ENCODE results near the gene ADCK2. TPM values are rescaled to one million over a fixed set of nuclear protein-coding genes. Genes with fewer than 3 reads are reported as not detected.
A peak's percentile ranks its signal among the peaks of the same experiment; 100 is the strongest.
"Not testable (repeated sequence)": the region's sequence is repeated elsewhere in the genome, so short reads cannot be mapped to it uniquely, and the experiment has no call there.

Gene ADCK2, protein sequence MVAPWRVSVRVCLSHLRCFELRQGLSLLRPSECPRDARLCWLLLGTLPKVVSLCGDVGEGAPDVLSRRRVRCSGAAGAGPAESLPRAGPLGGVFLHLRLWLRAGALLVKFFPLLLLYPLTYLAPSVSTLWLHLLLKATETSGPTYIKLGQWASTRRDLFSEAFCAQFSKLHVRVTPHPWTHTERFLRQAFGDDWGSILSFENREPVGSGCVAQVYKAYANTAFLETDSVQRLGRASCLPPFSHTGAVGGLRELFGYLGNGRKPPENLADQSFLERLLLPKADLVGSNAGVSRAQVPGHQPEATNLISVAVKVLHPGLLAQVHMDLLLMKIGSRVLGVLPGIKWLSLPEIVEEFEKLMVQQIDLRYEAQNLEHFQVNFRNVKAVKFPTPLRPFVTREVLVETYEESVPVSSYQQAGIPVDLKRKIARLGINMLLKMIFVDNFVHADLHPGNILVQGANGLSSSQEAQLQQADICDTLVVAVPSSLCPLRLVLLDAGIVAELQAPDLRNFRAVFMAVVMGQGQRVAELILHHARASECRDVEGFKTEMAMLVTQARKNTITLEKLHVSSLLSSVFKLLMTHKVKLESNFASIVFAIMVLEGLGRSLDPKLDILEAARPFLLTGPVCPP
- 10 to 100 TPM; 16.3 to 23.3 (median 20.2) TPM for total RNA-seq
- total RNA-seq (2013), result 23.7 TPM
- 15.2 to 39.6 (median 27.2) reads per million in 29 experiments for total RNA-seq

DNA sequence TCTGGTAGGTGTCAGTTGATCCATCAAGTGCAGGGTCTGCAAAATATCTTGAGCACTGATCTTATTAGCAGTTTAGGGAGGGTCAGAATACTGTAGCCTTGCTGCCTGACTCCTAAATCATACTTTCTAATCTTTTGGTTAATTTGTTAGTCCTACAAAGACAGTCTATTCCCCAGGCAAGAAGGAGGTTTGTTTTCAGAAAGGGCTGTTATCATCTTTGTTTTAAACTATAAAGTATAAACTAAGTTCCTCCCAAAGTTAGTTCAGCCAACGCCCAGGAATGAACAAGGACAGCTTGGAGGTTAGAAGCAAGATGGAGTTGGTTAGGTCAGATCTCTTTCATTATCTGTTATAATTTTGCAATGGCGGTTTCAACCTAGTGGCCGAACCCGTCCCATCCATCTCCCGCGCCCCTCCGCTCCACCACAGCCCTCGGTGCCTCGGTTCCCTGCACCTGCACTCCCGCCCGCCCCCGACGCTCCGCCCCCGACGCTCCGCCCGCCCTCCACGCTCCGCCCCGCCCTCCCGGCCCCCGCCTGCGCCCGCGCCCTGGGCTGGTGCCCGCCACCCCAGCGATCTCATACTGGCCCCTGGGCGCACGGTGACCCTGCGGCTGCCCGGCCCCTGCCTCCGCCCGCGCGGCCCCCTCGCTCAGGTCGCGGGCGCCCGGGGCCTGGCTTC lies at the start of gene ADCK2:
Gene ADCK2, plus strand, starts transcription at position 564 of the 681 bp plus-strand sequence. CDS start 386 bp downstream, outside the sequence.
- H3K36me3 Mint-ChIP-seq, result peaks cover 14% of the 10 kb centered on the region
- H3K27me3 Mint-ChIP-seq, result no peaks in the 10 kb centered on the region
- peak within 1 kb of the TSS; percentile 89 to 95 for H3K27ac Mint-ChIP-seq
- ChIA-PET CTCF (interaction anchor here in 1 of 2 donors (0.6 kb wide), 1 partner anchor 1462 kb away, joined by 4 read pairs; no protein-coding TSS in a partner anchor), POLR2A (no interaction called here)
- H3K4me3 Mint-ChIP-seq, result peak within 1 kb of the TSS; percentile 83 to 89 (median 86)
- Histone ChIP-seq H3K36me3 (ENCODE audit: control insufficient read depth in 2 of 2, extremely low read depth in 1 of 2, insufficient read depth in 1 of 2, low read length in 1 of 2) (peaks cover 0 to 10% of the 10 kb centered on the region in 2 donors), H3K4me3 (ENCODE audit: control insufficient read depth in 1 of 2, extremely low read depth in 1 of 2, low read length in 1 of 2) (peak within 1 kb of the TSS; percentile 53 to 64), H3K4me1 (ENCODE audit: control insufficient read depth in 1 of 2, extremely low read depth in 1 of 2, insufficient read depth in 2 of 2, low read length in 2 of 2) (peaks cover 3 to 22% of the 10 kb centered on the region in 2 experiments), H3K9me3 (no peaks in the 10 kb centered on the region), H3K27ac (ENCODE audit: low read length) (peak within 1 kb of the TSS; percentile 69), H3K27me3 (replicated peaks in 1 of 2; ENCODE audit: control insufficient read depth in 2 of 2, extremely low read depth in 1 of 2, insufficient read depth in 2 of 2, low read length in 1 of 2) (peaks cover 0 to 2% of the 10 kb centered on the region in 2 experiments)
- H3K4me1 Mint-ChIP-seq, result peaks cover 22 to 40% (median 35%) of the 10 kb centered on the region in 3 donors
- peak in 28 of 35 experiments; percentile 18 to 78 (median 46) for DNase-seq
- ATAC-seq (replicated peaks in 1 of 4), result peak; percentile 75 to 79 (median 76)
- H3K9me3 Mint-ChIP-seq, result no peaks in the 10 kb centered on the region
- 2% methylated on average over 20 of the region's 41 CpGs for WGBS (ENCODE audit: insufficient coverage)

DNA sequence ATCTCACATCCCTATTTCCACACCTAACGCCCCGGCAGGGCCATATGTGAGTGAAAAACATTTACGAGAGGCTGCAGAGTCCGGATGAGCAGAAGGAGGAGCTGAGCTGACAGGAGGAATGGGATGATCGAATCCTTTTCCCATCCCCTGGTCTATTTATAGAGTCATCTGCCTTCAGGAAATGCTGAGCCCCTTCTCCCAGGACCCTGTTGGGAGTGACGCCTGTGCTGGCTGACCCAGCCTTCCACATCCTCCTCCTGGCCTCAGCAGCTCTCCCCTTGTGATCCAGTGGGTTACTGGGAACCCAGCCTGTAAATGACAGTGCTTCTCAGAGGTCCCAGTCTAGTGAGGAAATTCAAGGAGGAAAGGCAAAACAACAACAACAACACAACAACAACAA lies 48.8 kb upstream of the ADCK2 start:
- no peak overlapping the region for H3K27ac Mint-ChIP-seq
- CTCF ChIA-PET, result no interaction called here
- Histone ChIP-seq H3K4me3 (ENCODE audit: control insufficient read depth in 1 of 2, extremely low read depth in 1 of 2, low read length in 1 of 2) (no peak overlapping the region), H3K4me1 (ENCODE audit: control insufficient read depth in 1 of 2, extremely low read depth in 1 of 2, insufficient read depth in 2 of 2, low read length in 2 of 2) (no peaks in the 10 kb centered on the region), H3K27me3 (replicated peaks in 1 of 2; ENCODE audit: control insufficient read depth in 2 of 2, extremely low read depth in 1 of 2, insufficient read depth in 2 of 2, low read length in 1 of 2) (peaks cover 0 to 9% of the 10 kb centered on the region in 2 experiments), H3K36me3 (ENCODE audit: control insufficient read depth in 2 of 2, extremely low read depth in 1 of 2, insufficient read depth in 1 of 2, low read length in 1 of 2) (no peaks in the 10 kb centered on the region), H3K27ac (ENCODE audit: low read length) (no peak overlapping the region), H3K9me3 (no peaks in the 10 kb centered on the region)
- no peak overlapping the region for H3K4me3 Mint-ChIP-seq
- H3K27me3 Mint-ChIP-seq, result peaks cover 0 to 4% of the 10 kb centered on the region in 2 donors
- H3K4me1 Mint-ChIP-seq, result no peaks in the 10 kb centered on the region
- ATAC-seq (replicated peaks in 1 of 4) (no peak), DNase-seq (no peak)
- POLR2A ChIA-PET, result no interaction called here
- WGBS (ENCODE audit: insufficient coverage), result no CpG with 5 or more reads among the region's 6 CpGs
- no peaks in the 10 kb centered on the region for H3K9me3 Mint-ChIP-seq
- H3K36me3 Mint-ChIP-seq, result no peaks in the 10 kb centered on the region

DNA sequence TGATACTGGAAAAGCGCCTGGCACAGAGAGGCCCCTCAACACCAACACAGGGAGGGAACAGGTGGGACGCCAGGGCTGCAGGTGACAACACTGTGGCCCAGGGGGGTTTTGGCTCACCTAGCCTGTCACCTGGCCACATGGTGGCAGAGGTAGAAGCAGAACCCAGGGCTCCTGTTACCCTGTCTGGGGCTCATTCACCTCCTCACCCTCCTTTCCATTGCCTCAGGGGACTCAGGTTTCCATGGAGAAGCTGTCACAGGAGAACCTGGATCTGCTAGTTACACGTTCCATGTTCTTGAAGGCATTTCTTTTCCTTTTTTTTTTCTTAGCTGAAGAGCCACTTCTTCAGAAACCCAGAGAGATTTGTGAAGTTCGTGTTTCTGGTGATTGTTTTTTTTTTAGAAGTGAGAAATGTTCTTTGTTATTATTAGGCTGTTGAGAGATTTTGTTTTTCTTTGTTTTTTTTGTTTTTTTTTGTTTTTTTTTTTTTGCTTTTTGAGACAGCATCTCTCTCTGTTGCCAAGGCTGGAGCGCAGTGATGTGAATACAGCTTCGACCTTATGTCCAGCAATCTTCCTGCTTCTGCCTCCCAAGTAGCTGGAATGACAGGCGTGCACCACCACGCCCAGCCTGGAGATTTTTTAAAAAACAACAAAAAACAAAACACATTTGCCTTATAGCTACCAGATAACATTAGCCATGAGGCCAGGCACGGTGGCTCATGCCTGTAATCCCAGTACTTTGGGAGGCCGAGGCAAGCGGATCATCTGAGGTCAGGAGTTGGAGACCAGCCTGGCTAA lies 48.2 kb upstream of the ADCK2 start:
- H3K27ac Mint-ChIP-seq, result no peak overlapping the region
- H3K27ac ChIP-seq (ENCODE audit: low read length), result no peak overlapping the region
- 88% methylated on average over 3 of the region's 11 CpGs for WGBS (ENCODE audit: insufficient coverage)

DNA sequence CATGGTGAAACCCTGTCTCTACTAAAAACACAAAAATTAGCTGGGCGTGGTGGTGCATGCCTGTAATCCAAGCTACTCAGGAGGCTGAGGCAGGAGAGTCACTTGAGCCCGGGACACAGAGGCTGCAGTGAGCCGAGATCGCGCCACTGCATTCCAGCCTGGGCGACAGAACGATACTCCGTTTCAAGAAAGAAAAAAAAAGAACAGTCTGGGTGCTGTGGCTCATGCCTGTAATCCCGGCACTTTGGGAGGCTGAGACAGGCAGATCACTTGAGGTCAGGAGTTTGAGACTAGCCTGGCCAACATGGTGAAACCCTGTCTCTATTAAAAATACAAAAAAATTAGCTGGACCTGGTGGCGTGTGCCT lies 47.6 kb upstream of the ADCK2 start:
- POLR2A ChIA-PET; H3K36me3 Mint-ChIP-seq; DNase-seq; ATAC-seq (replicated peaks in 1 of 4); H3K4me1 ChIP-seq (ENCODE audit: control insufficient read depth in 1 of 2, extremely low read depth in 1 of 2, insufficient read depth in 2 of 2, low read length in 2 of 2); H3K9me3 ChIP-seq; H3K36me3 ChIP-seq (ENCODE audit: control insufficient read depth in 2 of 2, extremely low read depth in 1 of 2, insufficient read depth in 1 of 2, low read length in 1 of 2); H3K27ac Mint-ChIP-seq; H3K4me1 Mint-ChIP-seq; H3K27me3 ChIP-seq (replicated peaks in 1 of 2; ENCODE audit: control insufficient read depth in 2 of 2, extremely low read depth in 1 of 2, insufficient read depth in 2 of 2, low read length in 1 of 2); H3K27me3 Mint-ChIP-seq; H3K27ac ChIP-seq (ENCODE audit: low read length); H3K9me3 Mint-ChIP-seq; H3K4me3 ChIP-seq (ENCODE audit: control insufficient read depth in 1 of 2, extremely low read depth in 1 of 2, low read length in 1 of 2); CTCF ChIA-PET; H3K4me3 Mint-ChIP-seq: not testable (repeated sequence)
- 98% methylated on average over 8 of the region's 10 CpGs for WGBS (ENCODE audit: insufficient coverage)

More for the DNA sequence above, 48.2 kb upstream of the ADCK2 start:
- no peaks in the 10 kb centered on the region for H3K4me1 Mint-ChIP-seq
- H3K27me3 ChIP-seq (replicated peaks in 1 of 2; ENCODE audit: control insufficient read depth in 2 of 2, extremely low read depth in 1 of 2, insufficient read depth in 2 of 2, low read length in 1 of 2), result peaks cover 0 to 9% of the 10 kb centered on the region in 2 experiments
- DNase-seq (no peak), ATAC-seq (replicated peaks in 1 of 4) (no peak)
- POLR2A ChIA-PET, result no interaction called here
- H3K9me3 Mint-ChIP-seq, result no peaks in the 10 kb centered on the region
- H3K27me3 Mint-ChIP-seq, result peaks cover 0 to 4% of the 10 kb centered on the region in 2 donors
- H3K4me1 ChIP-seq (ENCODE audit: control insufficient read depth in 1 of 2, extremely low read depth in 1 of 2, insufficient read depth in 2 of 2, low read length in 2 of 2), result no peaks in the 10 kb centered on the region
- no peaks in the 10 kb centered on the region for H3K9me3 ChIP-seq
- no peak overlapping the region for H3K4me3 Mint-ChIP-seq
- no peak overlapping the region for H3K4me3 ChIP-seq (ENCODE audit: control insufficient read depth in 1 of 2, extremely low read depth in 1 of 2, low read length in 1 of 2)
- CTCF ChIA-PET, result no interaction called here
- no peaks in the 10 kb centered on the region for H3K36me3 Mint-ChIP-seq
- H3K36me3 ChIP-seq (ENCODE audit: control insufficient read depth in 2 of 2, extremely low read depth in 1 of 2, insufficient read depth in 1 of 2, low read length in 1 of 2), result no peaks in the 10 kb centered on the region

DNA sequence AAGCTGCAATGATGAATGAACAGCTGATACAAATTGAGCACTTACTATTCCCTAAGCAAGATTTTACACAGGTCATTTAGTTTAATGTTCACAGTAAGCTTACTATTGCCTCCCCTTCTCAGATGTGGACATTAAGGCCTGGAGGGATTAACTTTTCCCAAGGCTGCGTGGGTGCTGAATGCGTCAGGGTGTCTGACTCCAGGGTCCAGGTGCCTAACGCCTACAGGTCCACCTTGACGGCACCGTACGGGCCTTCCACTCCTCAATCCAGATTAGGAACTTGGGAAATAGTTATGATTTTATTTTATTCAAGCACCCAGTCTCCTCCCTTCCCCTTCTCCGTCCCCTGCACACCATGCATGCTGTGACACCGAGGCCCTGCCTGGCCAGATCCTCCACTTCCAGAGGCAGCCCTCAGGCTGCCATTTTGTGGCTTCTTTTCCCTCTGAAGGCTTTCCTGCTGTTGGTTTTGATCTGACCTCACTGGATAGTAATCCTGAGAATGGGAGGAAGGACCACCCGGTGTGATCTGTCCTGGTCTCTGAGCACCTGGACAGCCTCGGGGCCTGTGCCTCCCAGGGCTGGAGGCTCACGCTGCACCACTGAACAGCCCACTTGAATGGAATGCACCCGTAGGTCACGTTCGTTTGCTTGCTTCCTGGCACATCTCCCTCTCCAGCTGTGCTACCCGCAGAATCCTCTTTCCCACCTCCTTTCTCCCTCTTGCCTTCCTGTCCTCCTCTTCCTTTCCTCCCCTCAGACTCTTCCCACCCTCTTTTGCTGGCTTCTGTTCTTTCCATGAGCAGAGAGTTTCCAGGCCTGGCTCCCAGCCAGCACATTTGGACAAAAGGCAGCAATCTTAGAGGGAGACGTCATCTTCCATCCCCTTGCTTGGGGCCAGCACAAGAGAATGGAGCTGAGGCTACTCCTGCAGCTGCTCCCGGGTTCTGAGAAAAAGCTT lies 46.6 kb upstream of the ADCK2 start:
- Mint-ChIP-seq H3K4me3 (no peak overlapping the region), H3K36me3 (no peaks in the 10 kb centered on the region), H3K9me3 (no peaks in the 10 kb centered on the region), H3K27ac (no peak overlapping the region), H3K27me3 (peaks cover 0 to 5% of the 10 kb centered on the region in 2 donors), H3K4me1 (no peaks in the 10 kb centered on the region)
- H3K4me3 ChIP-seq (ENCODE audit: control insufficient read depth in 1 of 2, extremely low read depth in 1 of 2, low read length in 1 of 2), result no peak overlapping the region
- H3K9me3 ChIP-seq, result no peaks in the 10 kb centered on the region
- no peaks in the 10 kb centered on the region for H3K36me3 ChIP-seq (ENCODE audit: control insufficient read depth in 2 of 2, extremely low read depth in 1 of 2, insufficient read depth in 1 of 2, low read length in 1 of 2)
- H3K27me3 ChIP-seq (replicated peaks in 1 of 2; ENCODE audit: control insufficient read depth in 2 of 2, extremely low read depth in 1 of 2, insufficient read depth in 2 of 2, low read length in 1 of 2), result peaks cover 0 to 13% of the 10 kb centered on the region in 2 experiments
- no peak for DNase-seq
- CTCF ChIA-PET, result no interaction called here
- H3K4me1 ChIP-seq (ENCODE audit: control insufficient read depth in 1 of 2, extremely low read depth in 1 of 2, insufficient read depth in 2 of 2, low read length in 2 of 2), result no peaks in the 10 kb centered on the region
- ATAC-seq (replicated peaks in 1 of 4), result no peak
- WGBS (ENCODE audit: insufficient coverage), result 78% methylated on average over 7 of the region's 17 CpGs
- POLR2A ChIA-PET, result interaction anchor here in 1 of 2 donors (0.6 kb wide), 1 partner anchor 487 kb away, joined by 3 read pairs; no protein-coding TSS in a partner anchor
- H3K27ac ChIP-seq (ENCODE audit: low read length), result no peak overlapping the region
